Measurements from ENCODE around the gene RUBCN.
"Not testable (repeated sequence)": the region's sequence is repeated elsewhere in the genome, so short reads cannot be mapped to it uniquely, and the experiment has no call there.

RUBCN gene

DNA sequence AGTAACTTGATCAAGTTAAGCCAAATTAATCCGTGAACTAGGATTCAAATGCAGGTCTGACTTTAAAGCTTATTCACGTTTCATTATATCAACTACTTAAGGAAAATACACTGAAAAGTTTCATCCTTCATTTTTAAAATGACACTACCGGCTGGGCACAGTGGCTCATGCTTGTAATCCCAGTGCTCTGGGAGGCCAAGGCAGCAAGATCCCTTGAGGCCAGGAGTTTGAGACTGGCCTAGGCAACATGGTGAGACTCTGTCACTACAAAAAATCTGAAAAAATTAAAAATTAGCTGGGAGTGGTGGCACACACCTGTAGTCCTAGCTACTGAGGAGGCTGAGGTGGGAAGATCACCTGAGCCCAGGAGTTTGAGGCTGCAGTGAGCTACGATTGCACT is 3.7 kb downstream of the RUBCN start:
- DNase-seq: no peak

DNA sequence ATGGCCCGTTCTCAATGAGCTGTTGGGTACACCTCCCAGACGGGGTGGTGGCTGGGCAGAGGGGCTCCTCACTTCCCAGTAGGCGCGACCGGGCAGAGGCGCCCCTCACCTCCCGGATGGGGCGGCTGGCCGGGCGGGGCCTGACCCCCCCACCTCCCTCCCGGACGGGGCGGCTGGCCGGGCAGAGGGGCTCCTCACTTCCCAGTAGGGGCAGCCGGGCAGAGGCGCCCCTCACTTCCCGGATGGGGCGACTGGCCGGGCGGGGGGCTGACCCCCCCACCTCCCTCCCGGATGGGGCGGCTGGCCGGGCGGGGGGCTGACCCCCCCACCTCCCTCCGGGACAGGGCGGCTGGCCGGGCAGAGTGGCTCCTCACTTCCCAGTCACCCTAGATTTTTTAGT is 5.2 kb downstream of the RUBCN start:
- DNase-seq: not testable (repeated sequence)

DNA sequence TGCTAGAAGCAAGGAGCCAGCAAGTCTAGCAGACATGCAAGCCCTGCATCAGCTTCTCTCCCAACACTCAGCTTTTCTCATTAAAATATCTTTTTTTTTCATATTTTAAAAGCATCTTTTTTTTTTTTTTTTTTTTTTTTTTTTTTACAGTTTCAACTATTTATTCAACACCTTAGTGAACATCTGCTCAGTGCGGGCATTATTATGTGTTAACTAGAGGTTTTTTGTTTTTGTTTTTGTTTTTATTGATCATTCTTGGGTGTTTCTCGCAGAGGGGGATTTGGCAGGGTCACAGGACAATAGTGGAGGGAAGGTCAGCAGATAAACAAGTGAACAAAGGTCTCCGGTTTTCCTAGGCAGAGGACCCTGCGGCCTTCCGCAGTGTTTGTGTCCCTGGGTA is 5.9 kb downstream of the RUBCN start:
- not testable (repeated sequence) for DNase-seq

DNA sequence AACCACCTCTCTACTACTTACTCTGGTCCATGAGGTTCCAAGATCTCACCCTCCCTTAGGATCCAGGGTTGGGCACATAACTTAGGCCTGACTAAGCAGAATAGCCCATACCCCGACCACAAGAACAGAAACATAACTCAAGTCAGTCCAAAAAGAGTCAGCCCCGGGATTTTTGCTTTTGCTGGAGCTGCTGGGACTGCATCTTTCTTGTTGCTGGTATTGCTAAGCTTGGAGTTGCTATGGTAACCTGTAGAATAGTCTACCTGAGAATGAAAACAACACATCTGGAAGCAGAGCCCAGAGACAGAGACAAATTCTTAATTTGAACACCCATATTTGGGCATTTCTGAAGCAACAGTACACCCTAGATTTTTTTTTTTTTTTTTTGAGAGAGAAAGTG is 6.5 kb downstream of the RUBCN start:
- no peak for DNase-seq

DNA sequence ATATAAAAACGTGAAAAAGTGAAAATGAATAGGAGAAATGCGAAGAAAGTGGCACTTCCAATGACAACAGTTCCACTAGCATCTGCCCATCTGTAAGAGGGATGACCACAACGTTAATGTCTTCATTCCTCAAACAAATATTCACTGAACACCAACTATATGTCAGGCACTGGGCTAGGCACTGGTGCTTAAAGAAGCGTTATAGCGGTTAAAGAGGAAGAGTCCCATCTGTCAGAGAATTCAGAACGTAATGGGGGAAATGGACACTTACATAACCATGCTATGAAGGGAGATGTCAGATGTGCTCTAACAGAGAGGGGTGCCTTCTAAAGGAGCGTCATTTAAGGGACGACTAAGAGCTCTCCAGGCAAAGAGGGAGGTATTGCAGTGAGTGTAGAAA is 8.2 kb downstream of the RUBCN start:
- DNase-seq: no peak

DNA sequence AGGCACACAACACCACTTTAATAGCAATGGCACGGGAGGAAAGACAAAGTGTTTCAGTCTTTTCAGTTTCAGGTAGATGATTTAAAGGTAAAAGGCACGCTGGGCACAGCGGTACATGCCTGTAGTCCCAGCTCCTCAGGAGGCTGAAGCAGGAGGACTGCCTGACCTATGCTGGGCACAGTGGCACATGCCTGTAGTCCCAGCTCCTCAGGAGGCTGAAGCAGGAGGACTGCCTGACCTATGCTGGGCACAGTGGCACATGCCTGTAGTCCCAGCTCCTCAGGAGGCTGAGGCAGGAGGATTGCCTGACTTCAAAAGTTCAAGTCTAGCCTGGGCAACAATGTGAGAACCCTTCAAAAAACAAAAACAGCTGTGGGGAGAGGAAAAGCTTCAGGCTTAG is 8.8 kb downstream of the RUBCN start:
- not testable (repeated sequence) for DNase-seq

DNA sequence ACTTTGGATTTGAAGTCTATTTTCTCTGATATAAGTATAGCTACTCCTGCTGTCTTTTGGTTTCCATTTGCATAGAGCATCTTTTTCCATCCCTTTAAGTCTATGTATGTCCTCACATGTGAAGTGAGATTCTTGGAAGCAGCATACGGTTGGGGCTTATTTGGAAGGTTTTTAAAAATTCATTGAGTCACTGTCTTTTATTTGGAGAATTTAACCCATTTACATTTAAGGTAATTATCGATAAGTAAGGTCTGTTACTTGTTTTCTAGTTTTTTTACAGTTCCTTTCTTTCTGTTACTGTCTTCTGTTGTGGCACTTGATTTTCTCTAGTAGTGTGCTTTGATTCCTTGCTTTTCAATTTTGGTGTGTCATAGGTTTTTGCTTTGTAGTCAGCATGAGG is 14.0 kb downstream of the RUBCN start:
- no peak for DNase-seq

DNA sequence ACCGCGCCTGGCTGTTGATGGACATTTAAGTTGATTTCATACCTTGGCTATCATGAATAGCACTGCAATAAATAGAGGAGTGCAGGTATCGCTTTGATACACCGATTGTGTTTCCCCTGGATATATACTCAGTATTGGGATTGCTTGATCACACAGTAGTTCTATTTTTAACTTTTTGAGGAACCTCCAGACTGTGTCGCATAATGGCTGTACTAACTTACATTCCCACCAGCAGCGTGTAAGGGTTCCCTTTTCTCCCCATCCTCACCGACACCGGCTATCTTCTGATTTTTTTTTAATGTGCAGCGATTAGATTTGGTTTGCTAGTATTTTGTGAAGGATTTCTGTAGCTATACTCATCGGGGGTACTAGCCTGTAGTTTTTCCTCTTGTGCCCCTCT is 16.0 kb downstream of the RUBCN start:
- DNase-seq: no peak

DNA sequence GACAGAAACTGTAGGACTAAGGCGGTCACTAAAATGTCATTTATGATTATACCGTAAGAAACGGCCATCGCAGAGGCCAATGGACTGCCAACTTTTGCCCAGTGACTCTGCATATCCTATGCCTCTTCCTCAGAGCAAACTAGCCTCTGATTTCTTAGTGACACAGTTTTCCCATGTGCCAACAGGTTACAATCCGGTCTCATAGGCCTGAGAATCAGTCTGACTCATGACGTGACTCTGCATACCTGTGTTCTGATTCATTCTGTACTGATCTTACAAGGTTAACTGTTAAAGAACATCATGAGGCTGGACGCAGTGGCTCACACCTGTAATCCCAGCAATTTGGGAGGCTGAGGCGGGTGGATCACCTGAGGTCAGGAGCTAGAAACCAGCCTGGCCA is 17.8 kb downstream of the RUBCN start:
- no peak for DNase-seq

DNA sequence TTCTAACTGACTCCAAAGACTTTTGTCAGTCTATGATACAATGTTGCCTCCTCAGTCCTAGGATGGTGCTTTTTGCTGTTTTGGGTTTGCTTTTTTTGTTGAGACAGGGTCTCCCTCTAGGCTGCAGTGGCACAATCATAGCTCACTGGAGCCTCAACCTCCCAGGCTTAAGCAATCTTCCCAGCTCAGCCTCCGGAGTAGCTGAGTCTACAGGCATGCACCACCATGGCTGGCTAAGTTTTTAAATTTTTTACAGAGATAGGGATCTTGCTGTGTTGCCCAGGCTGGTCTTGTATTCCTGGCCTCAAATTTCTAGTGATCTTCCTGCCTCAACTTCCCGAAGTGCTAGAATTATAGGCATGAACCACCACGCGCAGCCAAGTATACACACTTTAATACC is 22.5 kb downstream of the RUBCN start:
- DNase-seq: no peak

DNA sequence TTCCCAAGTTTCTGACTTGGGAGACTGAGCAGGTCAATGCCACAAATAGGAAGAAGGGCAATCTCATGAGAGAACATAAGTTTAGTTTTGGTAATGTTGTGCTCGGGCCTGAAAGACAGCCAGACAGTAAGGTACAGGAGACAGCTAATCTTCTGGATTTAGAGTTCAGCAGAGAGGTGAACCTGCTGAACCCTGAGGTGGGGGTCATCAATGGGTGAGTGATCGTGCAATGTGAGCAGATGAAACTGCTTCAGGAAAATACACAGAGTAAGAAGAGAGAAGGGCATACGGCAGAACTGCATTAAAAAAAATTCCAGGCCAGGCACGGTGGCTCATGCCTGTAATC is 23.3 kb downstream of the RUBCN start:
- DNase-seq: no peak

DNA sequence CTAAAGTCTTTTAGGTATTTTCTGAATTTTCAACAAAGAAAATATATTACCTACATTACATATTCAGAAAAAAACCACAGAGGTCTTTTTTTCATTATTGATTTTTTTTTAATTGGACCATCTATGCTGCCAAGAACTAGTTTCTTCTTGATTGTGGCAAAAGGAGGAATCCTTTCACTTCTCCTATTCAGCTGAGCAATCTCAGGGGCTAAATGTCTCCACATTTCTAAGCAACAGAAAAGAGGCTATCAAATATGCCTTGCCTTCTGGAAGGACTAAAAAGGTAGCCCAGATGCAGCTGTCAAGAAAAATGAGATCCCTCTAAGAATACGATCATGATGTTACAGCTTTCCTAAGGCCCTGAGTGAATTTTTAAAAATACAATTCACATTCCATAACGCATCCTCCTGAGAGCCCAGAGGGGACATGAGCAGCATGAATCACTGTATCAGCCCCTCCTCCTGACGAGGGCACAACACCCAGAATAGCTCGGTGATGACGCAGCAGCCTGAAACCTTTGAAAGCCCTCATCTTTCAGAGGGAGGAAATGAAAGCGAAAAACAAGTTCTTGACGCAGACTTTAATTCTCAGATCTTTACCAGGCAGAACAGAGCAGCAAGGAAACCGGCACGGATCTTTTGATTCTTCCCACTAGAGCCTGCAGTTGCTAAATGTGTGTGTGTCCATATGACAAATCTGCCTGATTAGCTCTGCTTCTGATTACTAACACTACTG is 24.6 kb downstream of the RUBCN start:
- no peak for DNase-seq

DNA sequence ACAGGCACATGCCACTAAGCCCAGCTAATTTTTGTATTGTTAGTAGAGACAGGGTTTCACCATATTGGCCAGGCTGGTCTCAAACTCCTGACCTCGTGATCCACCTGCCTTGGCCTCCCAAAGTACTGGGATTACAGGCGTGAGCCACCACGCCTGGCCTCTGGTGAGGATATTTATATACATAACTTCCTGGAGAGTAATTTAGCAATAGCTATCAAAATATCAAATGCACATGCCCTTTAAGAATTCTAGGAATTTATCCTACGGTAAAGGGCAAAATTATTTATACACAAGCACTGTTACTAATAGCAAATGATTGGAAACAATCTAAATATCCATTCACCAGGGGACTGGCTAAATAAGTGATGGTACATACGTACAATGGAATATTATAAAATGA is 25.7 kb downstream of the RUBCN start:
- not testable (repeated sequence) for DNase-seq

DNA sequence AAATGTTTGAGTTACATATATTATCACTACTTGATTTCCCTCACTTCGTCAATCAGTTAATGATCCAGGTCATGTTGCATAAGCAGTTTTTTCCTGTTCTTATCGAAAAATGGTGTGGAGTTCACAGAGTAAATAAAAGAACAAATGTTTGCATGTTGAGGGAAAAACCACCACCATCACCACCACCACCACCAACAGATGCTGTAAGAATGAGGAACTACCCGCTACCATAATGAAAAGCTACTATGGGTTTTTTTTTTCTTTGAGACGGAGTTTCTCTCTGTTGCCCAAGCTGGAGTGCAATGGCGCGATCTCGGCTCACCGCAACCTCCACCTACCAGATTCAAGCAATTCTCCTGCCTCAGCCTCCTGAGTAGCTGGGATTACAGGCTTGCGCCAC is 27.6 kb downstream of the RUBCN start:
- DNase-seq: no peak

DNA sequence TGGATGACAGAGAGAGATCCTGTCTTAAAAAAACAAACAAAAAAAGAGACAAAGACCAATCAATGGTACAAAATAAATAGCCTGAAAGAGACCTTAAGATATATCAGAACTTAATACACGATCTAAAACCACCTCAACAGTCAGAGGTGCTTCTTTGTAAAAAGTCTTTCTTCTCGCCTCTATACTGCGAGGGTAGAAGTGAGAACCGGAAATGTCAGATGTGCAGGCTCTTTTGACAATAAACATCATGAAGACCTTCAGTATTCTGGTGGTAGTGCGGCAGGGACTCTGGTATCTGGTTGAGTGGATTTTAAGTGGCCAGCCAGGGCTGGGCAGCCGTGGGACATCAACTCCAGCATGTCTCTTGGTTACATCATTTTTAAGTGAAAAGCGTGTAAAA is 30.0 kb downstream of the RUBCN start:
- DNase-seq: no peak

DNA sequence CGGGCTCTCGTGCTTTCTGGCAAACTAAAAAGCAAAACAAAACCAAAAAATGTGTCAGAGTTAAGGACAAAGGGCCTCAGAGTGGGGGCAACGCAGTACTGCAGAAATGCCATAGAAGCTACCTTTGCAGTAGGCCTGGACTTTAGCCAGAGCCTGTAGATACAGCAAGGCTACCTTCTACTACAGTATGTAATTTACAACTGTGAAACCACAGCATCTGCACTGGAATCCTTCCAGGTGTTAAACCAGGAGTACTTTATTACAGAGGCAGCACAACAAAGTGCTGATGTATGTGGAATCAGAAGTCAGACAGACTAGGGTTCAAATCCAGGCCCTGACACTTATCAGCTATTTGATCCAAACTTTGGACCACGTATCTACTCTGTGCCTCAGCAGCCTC is 34.9 kb downstream of the RUBCN start:
- no peak for DNase-seq

DNA sequence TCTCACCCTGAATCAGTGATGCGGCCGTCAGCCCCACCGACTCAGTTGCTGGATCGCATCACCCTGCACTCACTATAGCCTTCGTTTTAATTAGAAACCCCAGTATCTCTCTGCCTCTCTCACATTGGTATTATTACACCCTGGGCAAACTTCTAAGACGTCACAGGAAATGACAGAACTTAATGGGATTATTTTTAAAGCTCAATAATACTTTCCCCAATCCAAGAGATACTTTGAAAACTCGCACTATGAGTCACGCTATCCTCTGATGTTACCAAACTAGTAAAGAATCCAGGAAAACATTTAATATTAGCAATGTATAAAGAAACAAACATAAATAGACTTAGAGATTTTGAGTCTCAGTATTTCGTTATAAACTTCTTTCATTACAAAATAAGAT is 36.6 kb downstream of the RUBCN start:
- no peak for DNase-seq

DNA sequence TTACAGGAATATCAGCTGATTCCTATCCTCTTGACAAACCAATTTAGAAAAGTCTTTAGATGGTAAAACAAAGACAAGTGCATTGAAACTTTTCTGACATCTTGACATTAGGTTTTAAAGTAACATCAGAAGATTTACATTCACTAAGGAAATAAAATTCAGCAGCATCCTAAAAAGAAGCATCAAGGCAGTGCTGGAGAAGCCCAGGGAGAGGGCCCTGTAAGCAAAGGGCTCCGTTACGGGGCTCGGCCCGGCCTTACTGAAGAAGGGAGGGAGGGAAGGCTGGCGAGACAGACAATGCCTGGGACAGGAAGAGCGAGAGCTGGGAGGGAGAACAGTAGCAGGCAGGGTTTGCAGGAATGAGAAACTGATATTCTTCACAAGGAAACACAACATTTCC is 39.3 kb downstream of the RUBCN start:
- DNase-seq: no peak

DNA sequence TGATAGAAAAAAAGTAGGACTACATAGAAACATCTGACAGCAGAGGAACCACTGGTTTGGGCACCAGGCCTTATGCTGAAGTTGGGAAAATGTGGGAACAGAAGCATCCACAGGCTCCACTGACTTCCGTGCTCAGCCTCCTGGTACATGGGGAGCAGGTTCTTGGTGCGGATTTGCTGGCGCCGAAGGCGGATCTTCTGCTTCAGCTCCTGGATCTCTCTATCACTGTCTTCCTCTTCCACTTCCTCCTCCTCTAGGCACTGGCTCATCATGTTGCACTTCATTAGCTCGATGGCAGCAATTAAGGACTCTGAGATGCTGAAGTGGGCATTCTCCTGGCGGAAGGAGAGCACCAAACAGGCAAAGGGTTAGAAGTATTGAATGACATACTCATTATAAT is 42.5 kb downstream of the RUBCN start:
- no peak for DNase-seq

DNA sequence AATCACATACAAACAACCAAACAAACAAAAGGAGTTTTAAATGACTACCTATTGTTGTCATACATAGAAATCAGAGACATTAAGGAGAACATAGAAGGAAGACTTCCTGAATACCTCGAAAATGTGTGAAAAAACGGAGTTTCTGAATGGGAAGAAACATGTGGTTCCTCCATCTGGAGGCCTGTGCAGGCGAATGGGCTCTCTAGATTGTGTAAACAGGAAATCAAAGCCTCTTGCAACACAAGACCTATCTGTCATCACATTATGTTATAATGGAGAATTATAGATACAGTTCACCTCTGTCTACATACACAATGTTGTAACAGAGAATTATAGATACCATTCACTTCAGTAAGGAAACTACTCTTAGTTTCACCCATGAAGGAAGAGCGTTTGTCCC is 44.1 kb downstream of the RUBCN start:
- DNase-seq: no peak

DNA sequence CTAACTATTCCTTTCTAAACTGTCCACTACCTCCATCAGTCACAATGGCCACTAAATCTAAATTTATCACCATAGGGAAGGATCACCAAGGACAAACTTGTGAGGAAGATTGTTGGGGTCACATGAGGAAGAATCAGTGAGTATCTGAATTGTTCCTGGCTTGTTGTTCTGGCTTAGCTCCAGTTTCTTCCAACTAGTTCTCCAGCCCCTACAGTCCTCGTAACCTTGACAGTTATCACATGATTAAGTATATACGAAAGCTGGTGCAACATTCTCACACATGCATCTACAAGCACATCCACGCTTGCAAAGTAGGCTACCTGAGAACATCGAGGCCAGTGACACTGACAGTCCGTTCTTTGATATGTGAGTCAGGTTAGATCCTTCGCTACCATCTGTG is 46.0 kb downstream of the RUBCN start:
- no peak for DNase-seq

DNA sequence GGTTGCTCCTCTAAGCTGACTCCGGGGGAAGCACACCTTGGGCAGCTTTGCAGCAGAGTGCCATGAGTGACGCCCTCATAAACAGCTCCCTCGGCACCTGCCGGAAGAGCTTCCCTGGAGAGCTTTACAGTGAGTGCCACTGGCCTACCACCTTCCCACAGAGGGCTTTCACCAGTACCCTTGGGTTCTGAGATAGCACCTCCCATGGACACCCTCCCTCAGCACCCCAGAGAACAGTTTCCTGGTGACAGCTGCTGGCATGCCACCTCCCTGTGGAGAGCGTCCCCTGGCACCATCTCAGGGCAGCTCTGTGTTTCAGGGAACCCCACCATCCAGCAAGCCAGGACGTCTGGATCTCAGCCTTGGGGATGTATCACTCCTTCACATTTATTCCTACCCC is 49.1 kb downstream of the RUBCN start:
- no peak for DNase-seq

DNA sequence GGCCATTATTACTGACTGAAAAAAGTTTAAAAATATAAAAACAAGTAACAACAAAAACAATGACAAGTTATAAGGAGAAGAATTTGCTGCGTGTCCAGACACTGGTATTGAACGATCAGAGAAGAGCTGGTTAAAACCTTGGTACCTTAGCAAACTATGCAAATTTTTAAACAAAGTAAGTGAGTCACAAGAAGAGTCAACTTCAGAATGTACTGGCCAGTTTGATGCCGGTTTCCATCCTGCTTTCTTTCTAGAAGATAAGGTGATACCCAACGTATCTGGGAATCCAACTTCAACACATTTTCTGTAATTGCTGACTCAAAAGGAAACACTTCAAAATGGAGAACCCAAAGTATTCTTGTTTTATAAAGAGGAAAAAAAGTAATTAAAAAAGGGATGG is 49.8 kb downstream of the RUBCN start:
- no peak for DNase-seq

DNA sequence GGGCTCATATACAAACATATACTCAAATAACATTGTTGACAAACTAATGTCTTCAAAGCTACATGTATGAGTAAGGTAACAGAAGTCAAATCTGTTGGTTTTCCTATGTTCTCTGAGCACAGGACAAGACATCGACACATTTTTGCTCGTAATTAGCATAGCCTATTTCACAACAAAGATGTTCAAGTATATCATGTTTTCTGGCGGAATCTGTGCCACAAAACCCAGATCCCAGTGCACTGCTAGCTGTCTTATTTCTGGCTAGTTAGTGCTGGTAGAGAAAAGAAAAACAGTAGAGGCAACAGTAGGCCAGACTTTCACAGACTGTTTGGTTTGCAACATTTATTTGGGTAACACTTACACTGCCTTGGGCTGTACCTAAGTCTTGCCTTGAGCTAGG is 51.2 kb downstream of the RUBCN start:
- DNase-seq: no peak

DNA sequence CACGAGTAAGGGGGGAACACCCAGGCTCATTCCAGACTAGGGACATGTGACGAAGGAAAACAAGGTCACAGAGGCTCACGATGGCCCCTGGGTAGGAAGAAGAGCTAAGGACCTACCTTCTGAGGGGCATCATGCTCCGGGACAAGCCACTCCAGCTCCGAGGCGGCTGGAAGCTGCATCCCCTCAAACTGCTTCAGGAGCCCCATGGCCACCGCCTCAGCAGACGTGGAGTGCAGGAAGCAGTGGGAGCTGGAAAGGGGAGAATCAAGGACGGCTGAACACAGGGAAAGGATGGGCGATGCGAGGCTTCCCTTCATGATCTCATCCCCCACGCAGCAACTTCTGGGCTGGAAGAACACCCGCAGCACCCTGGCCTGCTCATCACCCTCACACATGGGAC is 53.5 kb downstream of the RUBCN start:
- DNase-seq: no peak

DNA sequence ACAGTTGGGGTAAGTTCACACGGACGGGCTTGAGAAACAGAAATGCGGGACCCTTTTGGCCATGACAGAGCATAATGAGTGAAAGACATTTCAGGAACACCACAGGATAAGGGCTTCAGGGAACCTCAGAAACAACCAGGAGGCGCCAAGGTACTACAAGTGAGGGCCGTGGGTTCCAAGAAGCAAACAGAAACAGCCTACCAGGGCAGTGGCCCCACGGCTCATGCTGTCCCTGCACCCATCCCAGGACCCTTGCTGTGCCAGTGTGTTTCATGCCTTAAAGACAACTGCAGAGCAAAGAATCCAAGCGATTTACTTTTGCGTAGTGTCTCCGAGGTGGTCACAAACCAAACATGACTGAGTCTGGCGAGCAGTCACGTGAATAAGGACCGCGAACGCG is 54.0 kb downstream of the RUBCN start:
- DNase-seq: no peak

Data from NCI-H1048 (cell line).